Measurements from ENCODE around the gene SDC3. TPM values are rescaled to one million over a fixed set of nuclear protein-coding genes. Genes with fewer than 3 reads are reported as not detected.
A peak's percentile ranks its signal among the peaks of the same experiment; 100 is the strongest.

SDC3 gene
- total RNA-seq, 6 experiments from 2014 or later = 13.8 to 45.7 (median 16.2) TPM

GRCh38 chr1:30824736-30825429 lies 83.7 kb downstream of the SDC3 start:
- no peak for TF ChIP-seq POLR2A (IDR thresholded peaks at IDR 0.05)
- no peak for TF ChIP-seq CTCF (IDR thresholded peaks at IDR 0.05)
- intact Hi-C loops (cut with DNase I) = no loop called here
- Histone ChIP-seq H3K27me3 (no peaks in the 10 kb centered on the region), H3K9me3 (no peaks in the 10 kb centered on the region), H3K36me3 (no peaks in the 10 kb centered on the region), H3K4me3 (no peak overlapping the region), H3K27ac (no peak overlapping the region), H3K4me1 (peaks cover 0 to 30% (median 10%) of the 10 kb centered on the region in 4 donors)
- whole genome bisulfite sequencing (ENCODE audit: insufficient coverage, low coverage, low lambda C conversion rate, missing lambda C conversion rate) = 23% methylated on average over 9 of the region's 12 CpGs
- DNase-seq (no peak), ATAC-seq (no peak)

- H3K27ac ChIP-seq = peak overlapping the region; percentile 75 to 85 (median 85)
- H3K9me3 ChIP-seq = no peaks in the 10 kb centered on the region
- intact Hi-C loops (cut with DNase I) = no loop called here
- H3K4me1 ChIP-seq = peaks cover 0 to 30% (median 10%) of the 10 kb centered on the region in 4 donors
- H3K27me3 ChIP-seq = no peaks in the 10 kb centered on the region
- peak; percentile 93 to 96 (median 95) for ATAC-seq
- WGBS (ENCODE audit: insufficient coverage, low coverage, low lambda C conversion rate, missing lambda C conversion rate) = 2% methylated on average over 16 of the region's 44 CpGs
- TF ChIP-seq POLR2A (IDR thresholded peaks at IDR 0.05) (peak; percentile 83), CTCF (IDR thresholded peaks at IDR 0.05) (peak in 1 of 4 donors; percentile 6)
- H3K4me3 ChIP-seq = peak overlapping the region; percentile 16 to 52 (median 39)
- peak; percentile 95 to 97 (median 96) for DNase-seq
- no peaks in the 10 kb centered on the region for H3K36me3 ChIP-seq
Measured at GRCh38 chr1:30823969-30824735, 84.4 kb downstream of the SDC3 start.

GRCh38 chr1:30823627-30823968 lies 85.0 kb downstream of the SDC3 start:
- peak overlapping the region; percentile 75 to 85 (median 85) for H3K27ac ChIP-seq
- DNase-seq (peak in 1 of 3 donors; percentile 66), ATAC-seq (peak; percentile 2 to 44 (median 15))
- no peaks in the 10 kb centered on the region for H3K27me3 ChIP-seq
- WGBS (ENCODE audit: insufficient coverage, low coverage, low lambda C conversion rate, missing lambda C conversion rate) = 11% methylated on average over 3 of the region's 3 CpGs
- peak overlapping the region in 2 of 3 donors; percentile 39 to 52 for H3K4me3 ChIP-seq
- H3K36me3 ChIP-seq = no peaks in the 10 kb centered on the region
- intact Hi-C loops (cut with DNase I) = no loop called here
- TF ChIP-seq CTCF (IDR thresholded peaks at IDR 0.05) (no peak), POLR2A (IDR thresholded peaks at IDR 0.05) (no peak)
- H3K9me3 ChIP-seq = no peaks in the 10 kb centered on the region
- peaks cover 0 to 30% (median 10%) of the 10 kb centered on the region in 4 donors for H3K4me1 ChIP-seq

- Histone ChIP-seq H3K4me3 (no peak overlapping the region), H3K9me3 (no peaks in the 10 kb centered on the region), H3K27ac (peak overlapping the region in 2 of 3 donors; percentile 85), H3K4me1 (peaks cover 0 to 30% (median 10%) of the 10 kb centered on the region in 4 donors), H3K27me3 (no peaks in the 10 kb centered on the region), H3K36me3 (no peaks in the 10 kb centered on the region)
- WGBS (ENCODE audit: insufficient coverage, low coverage, low lambda C conversion rate, missing lambda C conversion rate) = 37% methylated on average over 6 of the region's 6 CpGs
- TF ChIP-seq CTCF (IDR thresholded peaks at IDR 0.05) (no peak), POLR2A (IDR thresholded peaks at IDR 0.05) (no peak)
- intact Hi-C loops (cut with DNase I) = no loop called here
- DNase-seq (no peak), ATAC-seq (no peak)
Measured at GRCh38 chr1:30822966-30823581, 85.5 kb downstream of the SDC3 start.

Measured in right lobe of liver (tissue), 6 donors.